ENCODE results near the gene TMEM97. TPM values are rescaled to one million over a fixed set of nuclear protein-coding genes. Genes with fewer than 3 reads are reported as not detected.
A peak's percentile ranks its signal among the peaks of the same experiment; 100 is the strongest.

The TMEM97 gene
- total and polyA plus RNA-seq, 9 of the 15 experiments (the other 6 are each of a cell fraction or from before 2014, with no cell fraction given): 34.6 to 121 (median 76.0) TPM

- TF ChIP-seq PKNOX1 (IDR thresholded peaks at IDR 0.05): peak; percentile 66
- peak in 1 of 3 experiments; percentile 28 for TF ChIP-seq YY1 (IDR thresholded peaks at IDR 0.05; ENCODE audit: borderline replicate concordance in 1 of 3, control insufficient read depth in 1 of 3, extremely low read depth in 1 of 3, insufficient read depth in 3 of 3, insufficient read length in 1 of 3, insufficient replicate concordance in 2 of 3, low read depth in 1 of 3, low read length in 2 of 3)
- TF ChIP-seq, protein P1, sequence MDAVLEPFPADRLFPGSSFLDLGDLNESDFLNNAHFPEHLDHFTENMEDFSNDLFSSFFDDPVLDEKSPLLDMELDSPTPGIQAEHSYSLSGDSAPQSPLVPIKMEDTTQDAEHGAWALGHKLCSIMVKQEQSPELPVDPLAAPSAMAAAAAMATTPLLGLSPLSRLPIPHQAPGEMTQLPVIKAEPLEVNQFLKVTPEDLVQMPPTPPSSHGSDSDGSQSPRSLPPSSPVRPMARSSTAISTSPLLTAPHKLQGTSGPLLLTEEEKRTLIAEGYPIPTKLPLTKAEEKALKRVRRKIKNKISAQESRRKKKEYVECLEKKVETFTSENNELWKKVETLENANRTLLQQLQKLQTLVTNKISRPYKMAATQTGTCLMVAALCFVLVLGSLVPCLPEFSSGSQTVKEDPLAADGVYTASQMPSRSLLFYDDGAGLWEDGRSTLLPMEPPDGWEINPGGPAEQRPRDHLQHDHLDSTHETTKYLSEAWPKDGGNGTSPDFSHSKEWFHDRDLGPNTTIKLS (IDR thresholded peaks at IDR 0.05; ENCODE audit: borderline replicate concordance, low read depth): no peak
- no peak for TF ChIP-seq ZBTB7A (IDR thresholded peaks at IDR 0.05; ENCODE audit: borderline replicate concordance, control insufficient read depth, low read depth, low read length)
- 0 out of 2 replicates have a peak, but pooled peaks have one; percentile 29 for TF ChIP-seq HMBOX1 (IDR thresholded peaks at IDR 0.05)
- TF ChIP-seq RBM25 (IDR thresholded peaks at IDR 0.05; ENCODE audit: low read depth, low read length, severe bottlenecking): peak; percentile 58
- no peak for TF ChIP-seq PBX2 (CRISPR knock-in tag; IDR thresholded peaks at IDR 0.05; ENCODE audit: low read depth)
- peak; percentile 70 for TF ChIP-seq PBX2 (tag; conservative IDR thresholded peaks at IDR 0.05; ENCODE audit: low read depth)
- peak; percentile 43; the same call in 1 of the 2 replicates for TF ChIP-seq MAFF (IDR thresholded peaks at IDR 0.05; ENCODE audit: low read length)
Observed at GRCh38 chr17:28315846-28316705, 2.9 kb upstream of the TMEM97 start (continued).

Data from K562 (cell line).